Measurements from ENCODE around the gene HIPK2.

DNA sequence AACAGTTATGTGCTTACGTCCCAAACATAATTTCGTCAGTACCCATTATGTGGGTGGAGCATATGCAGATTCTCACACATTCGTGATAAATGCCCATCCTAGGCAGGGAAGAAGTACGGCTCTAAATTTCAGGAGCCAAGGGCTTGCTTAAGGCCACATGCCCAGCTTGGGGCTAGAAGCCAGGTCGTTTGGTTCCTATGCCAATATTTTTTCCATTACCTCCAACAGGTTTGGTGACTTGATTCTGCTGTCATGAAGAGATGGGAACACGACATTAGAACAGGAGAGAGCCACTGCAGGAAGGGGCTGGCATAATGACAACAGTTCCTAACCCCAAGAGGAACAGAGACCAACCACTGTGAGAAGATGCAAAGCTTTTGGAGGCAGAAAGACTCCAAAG lies 85.1 kb downstream of the HIPK2 start:
- TF ChIP-seq, protein P1, sequence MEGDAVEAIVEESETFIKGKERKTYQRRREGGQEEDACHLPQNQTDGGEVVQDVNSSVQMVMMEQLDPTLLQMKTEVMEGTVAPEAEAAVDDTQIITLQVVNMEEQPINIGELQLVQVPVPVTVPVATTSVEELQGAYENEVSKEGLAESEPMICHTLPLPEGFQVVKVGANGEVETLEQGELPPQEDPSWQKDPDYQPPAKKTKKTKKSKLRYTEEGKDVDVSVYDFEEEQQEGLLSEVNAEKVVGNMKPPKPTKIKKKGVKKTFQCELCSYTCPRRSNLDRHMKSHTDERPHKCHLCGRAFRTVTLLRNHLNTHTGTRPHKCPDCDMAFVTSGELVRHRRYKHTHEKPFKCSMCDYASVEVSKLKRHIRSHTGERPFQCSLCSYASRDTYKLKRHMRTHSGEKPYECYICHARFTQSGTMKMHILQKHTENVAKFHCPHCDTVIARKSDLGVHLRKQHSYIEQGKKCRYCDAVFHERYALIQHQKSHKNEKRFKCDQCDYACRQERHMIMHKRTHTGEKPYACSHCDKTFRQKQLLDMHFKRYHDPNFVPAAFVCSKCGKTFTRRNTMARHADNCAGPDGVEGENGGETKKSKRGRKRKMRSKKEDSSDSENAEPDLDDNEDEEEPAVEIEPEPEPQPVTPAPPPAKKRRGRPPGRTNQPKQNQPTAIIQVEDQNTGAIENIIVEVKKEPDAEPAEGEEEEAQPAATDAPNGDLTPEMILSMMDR (IDR thresholded peaks at IDR 0.05), result no peak
- no peak for TF ChIP-seq POLR2AphosphoS5 (IDR thresholded peaks at IDR 0.05)
- no peak for TF ChIP-seq POLR2A (IDR thresholded peaks at IDR 0.05)
- TF ChIP-seq EP300 (IDR thresholded peaks at IDR 0.05), result no peak

Data from stomach (tissue), 4 donors.